Measurements from ENCODE around the gene UBE2V1.

UBE2V1 gene

GRCh38 chr20:50062006-50062838, 50.7 kb downstream of the UBE2V1 start:
- TF ChIP-seq, protein P1, sequence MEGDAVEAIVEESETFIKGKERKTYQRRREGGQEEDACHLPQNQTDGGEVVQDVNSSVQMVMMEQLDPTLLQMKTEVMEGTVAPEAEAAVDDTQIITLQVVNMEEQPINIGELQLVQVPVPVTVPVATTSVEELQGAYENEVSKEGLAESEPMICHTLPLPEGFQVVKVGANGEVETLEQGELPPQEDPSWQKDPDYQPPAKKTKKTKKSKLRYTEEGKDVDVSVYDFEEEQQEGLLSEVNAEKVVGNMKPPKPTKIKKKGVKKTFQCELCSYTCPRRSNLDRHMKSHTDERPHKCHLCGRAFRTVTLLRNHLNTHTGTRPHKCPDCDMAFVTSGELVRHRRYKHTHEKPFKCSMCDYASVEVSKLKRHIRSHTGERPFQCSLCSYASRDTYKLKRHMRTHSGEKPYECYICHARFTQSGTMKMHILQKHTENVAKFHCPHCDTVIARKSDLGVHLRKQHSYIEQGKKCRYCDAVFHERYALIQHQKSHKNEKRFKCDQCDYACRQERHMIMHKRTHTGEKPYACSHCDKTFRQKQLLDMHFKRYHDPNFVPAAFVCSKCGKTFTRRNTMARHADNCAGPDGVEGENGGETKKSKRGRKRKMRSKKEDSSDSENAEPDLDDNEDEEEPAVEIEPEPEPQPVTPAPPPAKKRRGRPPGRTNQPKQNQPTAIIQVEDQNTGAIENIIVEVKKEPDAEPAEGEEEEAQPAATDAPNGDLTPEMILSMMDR (IDR thresholded peaks at IDR 0.05; ENCODE audit: low read depth, low read length, missing control alignments): no peak
- Histone ChIP-seq H3K36me3 (replicated peaks) (no peaks in the 10 kb centered on the region), H3K27me3 (replicated peaks) (no peaks in the 10 kb centered on the region), H3K27ac (no peak overlapping the region), H3K4me3 (ENCODE audit: low read depth, low read length) (no peak overlapping the region)
- in situ Hi-C loops (cut with HindIII; ENCODE audit: low pct_ligation_motif_present, low sequenced_read_pairs): no loop called here
- no peak for DNase-seq

GRCh38 chr20:50061151-50062005, 51.6 kb downstream of the UBE2V1 start:
- H3K36me3 ChIP-seq (replicated peaks): no peaks in the 10 kb centered on the region
- no peak for DNase-seq
- in situ Hi-C loops (cut with HindIII; ENCODE audit: low pct_ligation_motif_present, low sequenced_read_pairs): no loop called here
- H3K4me3 ChIP-seq (ENCODE audit: low read depth, low read length): no peak overlapping the region
- TF ChIP-seq, protein P1 (IDR thresholded peaks at IDR 0.05; ENCODE audit: low read depth, low read length, missing control alignments): no peak
- no peak overlapping the region for H3K27ac ChIP-seq
- no peaks in the 10 kb centered on the region for H3K27me3 ChIP-seq (replicated peaks)

DNA sequence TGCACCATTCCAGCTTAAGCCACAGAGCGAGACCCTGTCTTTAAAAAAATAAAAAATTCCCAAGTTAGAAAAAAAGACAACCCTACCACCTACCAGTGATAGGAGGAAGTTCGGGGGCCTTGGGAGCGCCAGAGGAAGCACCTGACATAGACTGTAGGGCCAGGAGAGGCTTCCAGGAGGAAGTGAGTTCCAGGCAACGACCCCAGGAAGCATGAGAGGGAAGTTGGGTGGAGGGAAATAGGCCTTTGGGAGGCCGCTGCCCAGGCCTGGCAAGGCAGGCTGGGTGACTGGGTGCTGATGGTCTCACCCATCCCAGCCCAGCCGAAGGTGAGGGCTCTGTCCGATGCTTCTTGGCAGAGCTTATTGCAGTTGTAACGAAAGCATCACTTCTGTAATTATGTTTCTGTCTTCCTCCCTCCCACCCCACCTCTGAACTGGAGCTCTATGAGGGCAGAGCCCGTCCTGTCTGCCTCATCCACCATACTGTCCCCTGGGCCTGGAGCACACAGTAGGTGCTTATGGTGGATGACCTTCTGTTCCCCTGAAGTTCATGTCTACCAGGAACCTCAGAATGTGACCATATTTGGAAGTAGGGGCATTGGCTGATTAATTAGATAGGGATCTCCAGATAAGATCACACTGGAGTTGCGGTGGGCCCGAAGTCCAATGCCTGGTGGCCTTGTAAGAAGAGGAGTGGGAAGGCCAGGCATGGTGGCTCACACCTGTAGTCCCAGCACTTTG, 54.1 kb downstream of the UBE2V1 start:
- Histone ChIP-seq H3K27ac (no peak overlapping the region), H3K27me3 (replicated peaks) (no peaks in the 10 kb centered on the region), H3K36me3 (replicated peaks) (no peaks in the 10 kb centered on the region), H3K4me3 (ENCODE audit: low read depth, low read length) (no peak overlapping the region)
- in situ Hi-C loops (cut with HindIII; ENCODE audit: low pct_ligation_motif_present, low sequenced_read_pairs): no loop called here
- DNase-seq: no peak
- TF ChIP-seq, protein P1 (IDR thresholded peaks at IDR 0.05; ENCODE audit: low read depth, low read length, missing control alignments): no peak

- in situ Hi-C loops (cut with HindIII; ENCODE audit: low pct_ligation_motif_present, low sequenced_read_pairs): no loop called here
- TF ChIP-seq, protein P1 (IDR thresholded peaks at IDR 0.05; ENCODE audit: low read depth, low read length, missing control alignments): no peak
- Histone ChIP-seq H3K27ac (no peak overlapping the region), H3K27me3 (replicated peaks) (no peaks in the 10 kb centered on the region), H3K36me3 (replicated peaks) (no peaks in the 10 kb centered on the region), H3K4me3 (ENCODE audit: low read depth, low read length) (no peak overlapping the region)
- DNase-seq: no peak
Observed at GRCh38 chr20:50057714-50058053, 55.3 kb downstream of the UBE2V1 start.

- no peaks in the 10 kb centered on the region for H3K27me3 ChIP-seq (replicated peaks)
- no peak for DNase-seq
- TF ChIP-seq, protein P1 (IDR thresholded peaks at IDR 0.05; ENCODE audit: low read depth, low read length, missing control alignments): no peak
- in situ Hi-C loops (cut with HindIII; ENCODE audit: low pct_ligation_motif_present, low sequenced_read_pairs): no loop called here
- H3K4me3 ChIP-seq (ENCODE audit: low read depth, low read length): no peak overlapping the region
- H3K36me3 ChIP-seq (replicated peaks): no peaks in the 10 kb centered on the region
- H3K27ac ChIP-seq: no peak overlapping the region
Observed at GRCh38 chr20:50056951-50057713, 55.8 kb downstream of the UBE2V1 start.

Measured in brain microvascular endothelial cell (primary cell).